NCI-H2107 (cell line): ENCODE measurements around the gene TUG1.

ENCODE experiments used
- DNase-seq: peaks from one replicate; lab custom pipeline; 2025; lab: John Stamatoyannopoulos, UW

TUG1 gene

GRCh38 chr22:31001124-31001770 is 32.2 kb downstream of the TUG1 start:
- DNase-seq, result no peak

- no peak for DNase-seq
These were observed 36.5 kb downstream of the TUG1 start for GRCh38 chr22:31005535-31005934.

- no peak for DNase-seq
These were observed 50.3 kb downstream of the TUG1 start for GRCh38 chr22:31019191-31019930.

- DNase-seq, result no peak
These were observed 51.3 kb downstream of the TUG1 start for GRCh38 chr22:31020334-31020733.

DNA sequence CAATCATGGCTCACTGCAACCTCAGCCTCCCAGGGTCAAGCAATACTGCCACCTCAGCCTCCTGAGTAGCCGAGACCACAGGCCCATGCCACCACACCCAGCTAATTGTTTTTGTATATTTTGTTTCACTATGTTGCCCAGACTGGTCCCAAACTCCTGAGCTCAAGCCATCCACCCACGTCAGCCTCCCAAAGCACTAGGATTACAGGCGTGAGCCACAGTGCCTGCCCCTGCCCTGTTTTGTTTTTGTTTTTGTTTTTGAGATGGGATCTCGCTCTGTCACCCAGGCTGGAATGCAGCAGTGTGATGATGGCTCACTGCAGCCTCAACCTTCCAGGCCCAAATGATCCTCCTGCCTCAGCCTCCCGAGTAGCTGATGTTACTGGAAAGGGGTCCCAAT is 53.5 kb downstream of the TUG1 start:
- DNase-seq, result no peak
